ENCODE results near the gene HECA.
"Not testable (repeated sequence)": the region's sequence is repeated elsewhere in the genome, so short reads cannot be mapped to it uniquely, and the experiment has no call there.

Gene HECA

DNA sequence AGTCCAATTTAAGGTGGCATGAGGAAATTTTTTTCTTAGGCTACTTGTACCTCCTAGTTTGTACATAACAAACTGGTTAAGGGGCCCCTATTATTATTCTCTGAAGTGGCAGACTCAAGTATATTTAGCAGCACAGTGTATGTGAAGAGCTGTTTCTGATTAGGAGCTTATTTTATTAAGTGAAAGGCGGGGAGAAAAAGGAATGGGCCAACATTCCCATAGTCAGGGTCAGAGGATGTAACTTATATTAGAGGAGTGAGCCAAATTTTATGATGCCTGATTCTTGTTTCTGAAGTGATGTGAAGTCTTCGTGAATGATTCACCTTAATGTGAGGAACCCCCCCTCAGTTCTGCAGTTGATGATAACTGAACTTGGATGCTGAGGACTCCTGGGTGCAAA is 2.8 kb downstream of the HECA start:
- no peak for DNase-seq

DNA sequence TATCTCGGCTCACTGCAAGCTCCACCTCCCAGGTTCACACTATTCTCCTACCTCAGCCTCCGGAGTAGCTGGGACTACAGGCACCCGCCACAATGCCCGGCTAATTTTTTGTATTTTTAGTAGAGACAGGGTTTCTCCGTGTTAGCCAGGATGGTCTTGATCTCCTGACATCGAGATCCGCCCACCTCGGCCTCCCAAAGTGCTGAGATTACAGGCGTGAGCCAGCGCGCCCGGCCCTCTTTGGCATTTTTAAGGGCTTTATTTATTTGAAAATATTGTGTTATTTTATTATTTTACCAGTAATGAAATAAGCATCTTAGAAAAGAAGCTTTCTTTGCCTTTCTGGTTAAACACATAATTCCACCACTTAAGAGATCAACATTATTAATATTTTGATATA is 6.0 kb downstream of the HECA start:
- not testable (repeated sequence) for DNase-seq

GRCh38 chr6:139142262-139142661 is 7.4 kb downstream of the HECA start:
- DNase-seq = no peak

GRCh38 chr6:139143111-139143510 is 8.2 kb downstream of the HECA start:
- DNase-seq = no peak

- peak; percentile 52 to 63 for DNase-seq
Observed at GRCh38 chr6:139144490-139145085, 9.7 kb downstream of the HECA start.

- no peak for DNase-seq
Observed at GRCh38 chr6:139145661-139146060, 10.8 kb downstream of the HECA start.

- peak; percentile 64 to 65 for DNase-seq
Observed at GRCh38 chr6:139146317-139146726, 11.4 kb downstream of the HECA start.

DNA sequence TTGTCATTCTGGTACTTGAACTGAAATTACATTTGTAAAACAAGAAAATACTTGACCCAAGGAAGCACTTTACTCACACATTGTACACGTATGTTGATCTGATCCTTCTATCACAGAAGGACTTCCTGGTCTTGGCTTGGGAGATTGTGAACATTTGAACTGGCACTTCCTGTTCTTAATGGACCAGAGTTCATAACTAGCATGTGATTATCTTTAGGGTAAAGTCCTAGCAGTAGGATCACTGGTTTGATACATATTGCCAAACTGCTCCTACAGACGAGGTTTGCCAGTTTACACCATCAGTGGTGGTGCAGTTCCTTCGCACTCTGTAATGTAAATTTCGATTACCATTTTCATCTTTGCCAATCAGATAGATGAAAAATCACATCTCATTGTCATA is 12.7 kb downstream of the HECA start:
- no peak for DNase-seq

DNA sequence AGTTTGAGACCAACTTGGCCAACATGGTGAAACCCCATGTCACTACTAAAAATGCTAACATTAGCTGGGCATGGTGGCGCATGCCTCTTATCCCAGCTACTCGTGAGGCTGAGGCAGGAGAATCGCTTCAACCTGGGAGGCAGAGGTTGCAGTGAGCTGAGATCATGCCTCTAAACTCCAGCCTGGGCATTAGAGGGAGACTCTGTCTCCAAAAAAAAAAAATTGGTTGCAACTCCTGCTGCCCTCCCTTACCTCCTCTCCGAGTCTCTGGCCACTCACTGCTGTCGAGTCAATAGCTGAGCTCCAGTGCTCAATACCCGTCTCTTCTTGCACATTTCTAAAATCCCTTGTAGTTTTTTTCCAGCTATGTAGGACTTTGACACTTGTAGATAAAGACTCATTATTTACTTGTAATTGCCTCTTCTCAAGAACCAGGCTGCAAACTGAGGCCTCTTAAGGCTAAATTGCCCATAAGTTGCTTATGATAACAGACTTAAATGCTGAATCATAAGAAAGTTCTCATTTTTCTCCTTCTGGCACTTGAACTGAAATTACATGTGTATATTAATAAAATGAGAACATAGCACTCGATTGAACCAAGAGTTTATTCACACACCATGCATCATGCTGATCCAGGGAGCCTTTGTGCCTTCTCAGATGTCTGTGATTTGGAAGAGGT is 13.8 kb downstream of the HECA start:
- no peak for DNase-seq

DNA sequence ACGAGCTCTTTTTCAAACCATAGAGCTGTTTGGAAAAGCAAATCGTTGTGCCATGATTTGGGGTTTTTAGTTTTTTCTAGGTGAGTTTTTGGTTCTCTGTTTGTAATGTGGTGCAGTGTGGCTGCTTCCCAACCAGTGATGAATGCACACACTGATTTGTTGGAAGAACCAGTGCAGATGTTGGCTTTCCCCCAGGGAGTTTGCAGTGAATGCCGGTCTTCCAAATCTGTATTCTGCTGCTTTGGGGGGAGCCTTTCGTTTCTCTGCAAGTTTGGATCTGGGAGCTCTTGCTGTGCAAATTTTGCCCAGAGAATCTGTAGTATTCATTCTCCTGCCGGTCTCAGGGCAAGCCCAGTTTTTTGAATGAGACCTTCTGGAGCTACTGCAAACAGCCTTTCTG is 14.5 kb downstream of the HECA start:
- DNase-seq = no peak

DNA sequence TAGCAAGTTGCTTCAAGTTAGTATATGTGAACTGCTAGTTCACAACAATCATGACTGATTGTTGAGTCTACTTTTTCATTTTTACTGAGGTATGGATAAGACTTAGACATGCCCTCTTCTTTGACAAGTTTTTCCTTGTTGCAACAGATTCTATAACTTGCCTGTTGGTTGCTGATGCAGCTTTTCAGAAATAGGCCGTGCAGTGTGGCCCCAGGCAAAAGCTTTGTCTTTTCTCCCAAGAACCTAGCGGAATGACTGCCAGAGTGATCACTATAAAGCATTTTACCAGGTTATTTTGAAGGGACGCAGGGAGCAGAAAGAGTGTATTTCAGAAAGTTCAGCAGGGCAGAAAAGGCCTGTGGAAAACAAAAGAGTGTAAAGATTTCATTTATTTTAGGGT is 16.0 kb downstream of the HECA start:
- no peak for DNase-seq

- DNase-seq = no peak
Observed at GRCh38 chr6:139151425-139152087, 16.7 kb downstream of the HECA start.

DNA sequence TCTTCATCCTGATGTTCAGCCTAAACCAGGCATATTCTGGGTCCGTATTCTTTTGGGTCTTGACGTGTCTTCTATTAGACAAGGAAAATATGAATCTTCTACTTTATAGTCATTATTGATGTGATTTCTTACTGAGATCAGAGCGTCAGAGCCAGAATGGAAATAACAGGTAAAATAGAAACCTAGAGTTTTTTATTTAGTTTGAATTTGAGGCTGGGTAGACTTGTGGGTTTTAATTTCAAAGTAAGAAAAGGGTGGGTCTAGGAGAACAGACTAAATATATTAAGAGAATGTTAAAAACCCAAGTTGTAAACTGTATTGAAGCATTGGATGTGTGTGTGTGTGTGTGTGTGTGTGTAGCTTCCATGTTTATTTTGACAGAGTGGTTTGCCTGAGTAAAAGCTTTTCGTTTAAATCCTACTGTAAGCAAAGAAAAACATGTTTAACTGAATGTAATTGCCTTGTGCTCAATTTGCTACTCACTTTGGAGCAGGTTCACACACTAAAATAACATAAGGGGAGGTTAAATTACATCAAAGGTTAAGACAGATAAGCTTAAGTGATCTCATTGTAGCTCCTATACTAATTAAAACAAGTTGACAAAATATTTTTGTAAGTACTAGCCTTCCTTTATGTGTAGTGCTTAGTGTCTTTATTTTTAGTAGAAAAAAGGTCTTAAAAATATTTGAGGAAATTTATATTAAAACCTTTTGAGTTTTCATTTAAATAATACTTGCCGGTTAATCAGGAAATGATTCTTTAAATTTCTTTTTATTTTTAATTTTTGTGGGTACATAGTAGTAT is 17.4 kb downstream of the HECA start:
- no peak for DNase-seq

GRCh38 chr6:139152892-139153271 is 18.0 kb downstream of the HECA start:
- DNase-seq = peak in 1 of 2 experiments; percentile 56

DNA sequence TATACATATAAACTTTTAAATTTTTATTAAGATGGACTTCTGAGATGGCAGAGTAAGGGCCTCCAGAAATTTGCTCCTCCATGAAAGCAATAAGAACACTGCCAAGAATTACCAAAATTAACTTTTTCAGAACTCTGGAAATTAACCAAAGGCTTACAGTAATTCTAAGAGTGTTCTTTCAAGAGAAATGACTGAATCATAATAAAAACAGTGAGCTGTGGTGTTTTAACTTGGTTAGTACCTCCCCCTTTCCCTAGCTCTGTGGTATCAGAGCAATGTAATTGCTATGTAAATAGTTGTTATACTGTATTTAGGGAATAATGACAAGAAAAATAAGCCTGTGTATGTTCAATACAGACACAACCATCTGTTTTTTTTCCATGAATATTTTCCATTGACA is 19.0 kb downstream of the HECA start:
- DNase-seq = no peak

- no peak for DNase-seq
Observed at GRCh38 chr6:139154881-139155547, 20.1 kb downstream of the HECA start.

DNA sequence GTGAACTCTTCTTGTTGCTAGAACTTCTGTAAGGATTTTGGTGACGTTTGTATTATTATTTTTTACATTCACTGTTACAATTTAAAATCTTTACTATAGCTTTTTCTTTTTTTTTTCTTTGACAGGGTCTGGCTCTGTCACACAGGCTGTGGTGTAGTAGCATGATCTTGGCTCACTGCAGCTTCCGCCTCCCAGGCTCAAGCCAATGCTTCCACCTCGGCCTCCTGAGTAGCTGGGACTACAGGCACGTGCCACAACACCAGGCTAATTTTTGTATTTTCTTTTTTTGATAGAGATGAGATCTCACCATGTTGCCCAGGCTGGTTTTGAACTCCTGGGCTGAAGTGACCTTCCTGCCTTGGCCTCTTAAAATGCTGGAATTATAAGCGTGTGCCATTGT is 21.2 kb downstream of the HECA start:
- DNase-seq = no peak

- DNase-seq = no peak
Observed at GRCh38 chr6:139156551-139156950, 21.7 kb downstream of the HECA start.

- not testable (repeated sequence) for DNase-seq
Observed at GRCh38 chr6:139157086-139157485, 22.2 kb downstream of the HECA start.

- no peak for DNase-seq
Observed at GRCh38 chr6:139159016-139159415, 24.1 kb downstream of the HECA start.

DNA sequence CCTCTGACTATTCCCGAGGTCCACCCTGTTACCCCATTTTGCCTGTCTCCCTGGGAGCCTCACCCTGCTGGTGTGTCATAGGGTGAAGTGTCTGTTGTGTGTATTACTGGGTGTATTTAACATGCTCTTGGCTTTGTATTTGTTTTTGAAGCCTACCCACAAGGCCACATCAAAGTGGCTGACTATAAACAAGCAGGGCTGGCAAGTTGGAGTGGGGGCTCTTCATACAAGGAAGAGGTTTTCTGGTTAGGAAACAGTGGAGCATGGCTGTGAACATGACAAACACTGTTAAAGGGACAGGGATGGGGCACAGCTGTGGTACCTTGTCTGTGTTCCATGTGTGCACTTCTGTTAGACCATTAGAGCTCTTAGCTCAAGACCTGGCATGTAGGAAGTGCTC is 26.3 kb downstream of the HECA start:
- DNase-seq = peak in 1 of 2 experiments; percentile 54

DNA sequence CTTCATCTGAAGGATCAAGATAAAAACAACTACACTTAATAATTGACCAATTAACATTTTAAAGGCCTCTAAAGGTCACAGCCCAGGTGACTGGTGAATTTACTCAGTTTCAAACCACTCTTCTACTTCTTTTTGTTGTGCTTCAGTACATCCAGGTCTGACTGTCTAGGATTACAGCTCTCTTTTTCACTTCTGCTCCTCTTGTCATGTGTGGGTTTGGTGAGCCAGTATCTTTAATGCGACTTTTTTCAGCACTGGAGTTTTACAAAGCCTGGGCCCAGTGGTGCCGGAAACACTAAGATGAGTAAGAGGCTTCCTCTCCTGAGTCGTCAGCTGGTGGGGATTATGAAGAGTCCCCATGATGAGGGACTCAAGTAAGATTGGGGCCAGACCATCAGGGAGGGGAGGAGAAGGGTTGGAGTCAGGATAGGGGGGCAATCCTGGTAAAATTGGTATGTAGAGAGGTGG is 27.0 kb downstream of the HECA start:
- DNase-seq = peak; percentile 75 to 77

DNA sequence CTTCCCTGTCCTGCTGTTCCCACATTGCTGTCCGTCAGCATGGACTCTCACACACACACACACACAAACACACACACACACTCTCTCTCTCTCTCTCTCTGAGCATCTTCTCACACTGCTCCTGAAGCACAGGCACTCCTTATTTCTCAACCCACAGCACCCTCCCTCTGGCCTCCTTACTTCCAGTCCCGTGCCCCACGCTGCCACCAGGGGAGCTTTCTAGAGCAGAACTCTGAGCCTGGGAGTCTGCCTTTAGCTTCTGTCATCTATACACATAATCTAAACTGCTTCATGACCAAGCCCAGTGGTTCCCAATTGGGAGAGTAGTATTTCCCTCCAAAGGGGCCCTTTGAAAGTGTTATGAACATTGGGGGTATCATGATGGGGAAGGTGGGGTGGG is 29.1 kb downstream of the HECA start:
- DNase-seq = peak; percentile 62 to 67

Measured in activated T-cell treated with anti-CD3 and anti-CD28 coated beads, Interleukin-2, amount 50 U/mL, for 48 hours (primary cell).